ENCODE data around the gene GPR160. TPM values are rescaled to one million over a fixed set of nuclear protein-coding genes. Genes with fewer than 3 reads are reported as not detected.

Gene GPR160
- total and polyA plus RNA-seq, 2 donors (not counting 1 experiment from before 2014, with no cell fraction given) = 0.50 to 0.58 TPM

DNA sequence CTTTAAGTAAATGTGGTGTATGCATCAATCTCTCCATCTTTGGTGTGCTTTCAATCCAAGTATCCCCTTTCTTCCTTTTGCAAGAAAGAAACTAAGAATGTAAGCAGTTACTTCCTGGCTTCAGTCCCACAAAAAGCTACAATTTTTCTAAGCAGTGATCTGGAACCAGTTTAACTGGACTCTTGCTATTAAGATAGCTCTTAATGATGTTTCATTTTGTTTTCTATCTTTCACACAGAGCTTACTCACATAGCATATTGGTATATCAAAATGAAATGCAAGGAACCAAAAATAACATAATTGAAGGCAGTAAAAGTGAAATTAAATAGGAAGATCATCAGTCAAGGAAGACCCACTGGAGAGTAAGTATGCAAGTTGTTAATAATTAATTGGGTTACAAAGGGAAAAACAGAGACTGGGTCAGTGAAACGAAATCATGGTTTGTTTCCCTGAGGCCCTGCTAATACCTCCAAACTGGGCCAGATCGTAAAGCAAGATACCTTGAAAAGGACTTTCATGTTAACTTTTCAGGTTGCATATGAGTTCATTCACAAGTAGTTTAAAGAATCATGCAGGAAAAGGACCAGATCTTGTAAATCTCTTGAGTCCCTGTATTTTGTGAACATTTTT lies 41.9 kb downstream of the GPR160 start:
- peak in 1 of 2 donors; percentile 9 for DNase-seq (ENCODE audit: low read depth in 2 of 2)
- no peak overlapping the region for H3K27ac ChIP-seq (ENCODE audit: insufficient read depth, low read length)
- H3K4me1 ChIP-seq (ENCODE audit: control insufficient read depth, extremely low read depth, insufficient read depth, low read length) = no peaks in the 10 kb centered on the region
- no peak overlapping the region for H3K9ac ChIP-seq (ENCODE audit: insufficient read depth, low read length)
- TF ChIP-seq EZH2 (IDR thresholded peaks at IDR 0.05; ENCODE audit: low read length, missing control alignments) = no peak
- H3K4me3 ChIP-seq (replicated peaks in 1 of 4; ENCODE audit: control extremely low read depth in 1 of 4, insufficient read depth in 1 of 4, low read depth in 3 of 4, low read length in 4 of 4) = no peak overlapping the region
- H2AFZ ChIP-seq (ENCODE audit: low read length) = no peak overlapping the region
- H3K4me2 ChIP-seq (ENCODE audit: extremely low read depth, insufficient read depth, low read length) = no peak overlapping the region
- no peaks in the 10 kb centered on the region for H3K9me3 ChIP-seq (ENCODE audit: control insufficient read depth, insufficient read depth, low read depth, low read length)
- no peaks in the 10 kb centered on the region for H3K27me3 ChIP-seq (ENCODE audit: control insufficient read depth, insufficient read depth, low read length)
- H3K79me2 ChIP-seq (ENCODE audit: control insufficient read depth, insufficient read depth, low read length) = no peaks in the 10 kb centered on the region
- no peaks in the 10 kb centered on the region for H3K36me3 ChIP-seq (ENCODE audit: control insufficient read depth, insufficient read depth, low read length)
- H4K20me1 ChIP-seq (ENCODE audit: control insufficient read depth, extremely low read depth, insufficient read depth, low read length) = no peaks in the 10 kb centered on the region

DNA sequence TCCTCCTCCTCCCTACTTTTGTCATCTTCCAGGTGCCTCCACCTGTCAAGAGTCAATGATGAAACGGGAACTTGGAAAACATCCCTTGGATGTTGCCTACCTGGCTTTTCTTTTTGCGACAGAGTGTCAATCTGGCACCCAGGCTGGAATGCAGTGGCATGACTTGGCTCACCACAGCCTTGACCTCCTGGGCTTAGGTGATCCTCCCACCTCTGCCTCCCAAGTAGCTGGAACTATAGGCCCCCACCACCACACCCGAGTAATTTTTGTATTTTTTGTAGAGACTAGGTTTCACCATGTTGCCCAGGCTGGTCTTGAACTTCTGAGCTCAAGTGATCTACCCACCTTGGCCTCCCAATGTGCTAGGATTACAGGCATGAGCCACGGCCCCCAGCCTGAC lies 42.8 kb downstream of the GPR160 start:
- H3K79me2 ChIP-seq (ENCODE audit: control insufficient read depth, insufficient read depth, low read length) = no peaks in the 10 kb centered on the region
- no peak for DNase-seq (ENCODE audit: low read depth in 2 of 2)
- no peaks in the 10 kb centered on the region for H3K27me3 ChIP-seq (ENCODE audit: control insufficient read depth, insufficient read depth, low read length)
- H3K4me3 ChIP-seq (replicated peaks in 1 of 4; ENCODE audit: control extremely low read depth in 1 of 4, insufficient read depth in 1 of 4, low read depth in 3 of 4, low read length in 4 of 4) = no peak overlapping the region
- no peaks in the 10 kb centered on the region for H3K9me3 ChIP-seq (ENCODE audit: control insufficient read depth, insufficient read depth, low read depth, low read length)
- H3K27ac ChIP-seq (ENCODE audit: insufficient read depth, low read length) = no peak overlapping the region
- no peaks in the 10 kb centered on the region for H3K36me3 ChIP-seq (ENCODE audit: control insufficient read depth, insufficient read depth, low read length)
- no peak overlapping the region for H3K9ac ChIP-seq (ENCODE audit: insufficient read depth, low read length)
- H3K4me1 ChIP-seq (ENCODE audit: control insufficient read depth, extremely low read depth, insufficient read depth, low read length) = no peaks in the 10 kb centered on the region
- TF ChIP-seq, protein P1, sequence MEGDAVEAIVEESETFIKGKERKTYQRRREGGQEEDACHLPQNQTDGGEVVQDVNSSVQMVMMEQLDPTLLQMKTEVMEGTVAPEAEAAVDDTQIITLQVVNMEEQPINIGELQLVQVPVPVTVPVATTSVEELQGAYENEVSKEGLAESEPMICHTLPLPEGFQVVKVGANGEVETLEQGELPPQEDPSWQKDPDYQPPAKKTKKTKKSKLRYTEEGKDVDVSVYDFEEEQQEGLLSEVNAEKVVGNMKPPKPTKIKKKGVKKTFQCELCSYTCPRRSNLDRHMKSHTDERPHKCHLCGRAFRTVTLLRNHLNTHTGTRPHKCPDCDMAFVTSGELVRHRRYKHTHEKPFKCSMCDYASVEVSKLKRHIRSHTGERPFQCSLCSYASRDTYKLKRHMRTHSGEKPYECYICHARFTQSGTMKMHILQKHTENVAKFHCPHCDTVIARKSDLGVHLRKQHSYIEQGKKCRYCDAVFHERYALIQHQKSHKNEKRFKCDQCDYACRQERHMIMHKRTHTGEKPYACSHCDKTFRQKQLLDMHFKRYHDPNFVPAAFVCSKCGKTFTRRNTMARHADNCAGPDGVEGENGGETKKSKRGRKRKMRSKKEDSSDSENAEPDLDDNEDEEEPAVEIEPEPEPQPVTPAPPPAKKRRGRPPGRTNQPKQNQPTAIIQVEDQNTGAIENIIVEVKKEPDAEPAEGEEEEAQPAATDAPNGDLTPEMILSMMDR (conservative IDR thresholded peaks at IDR 0.05 in 1 of 2, IDR thresholded peaks at IDR 0.05 in 1 of 2; ENCODE audit: low read depth in 1 of 2, low read length in 2 of 2) = no peak
- TF ChIP-seq EZH2 (IDR thresholded peaks at IDR 0.05; ENCODE audit: low read length, missing control alignments) = no peak
- H2AFZ ChIP-seq (ENCODE audit: low read length) = no peak overlapping the region
- H4K20me1 ChIP-seq (ENCODE audit: control insufficient read depth, extremely low read depth, insufficient read depth, low read length) = no peaks in the 10 kb centered on the region
- H3K4me2 ChIP-seq (ENCODE audit: extremely low read depth, insufficient read depth, low read length) = no peak overlapping the region

- Histone ChIP-seq H4K20me1 (ENCODE audit: control insufficient read depth, extremely low read depth, insufficient read depth, low read length) (no peaks in the 10 kb centered on the region), H3K9ac (ENCODE audit: insufficient read depth, low read length) (no peak overlapping the region), H3K4me1 (ENCODE audit: control insufficient read depth, extremely low read depth, insufficient read depth, low read length) (no peaks in the 10 kb centered on the region), H2AFZ (ENCODE audit: low read length) (no peak overlapping the region), H3K4me2 (ENCODE audit: extremely low read depth, insufficient read depth, low read length) (no peak overlapping the region), H3K27ac (ENCODE audit: insufficient read depth, low read length) (no peak overlapping the region), H3K9me3 (ENCODE audit: control insufficient read depth, insufficient read depth, low read depth, low read length) (no peaks in the 10 kb centered on the region), H3K79me2 (ENCODE audit: control insufficient read depth, insufficient read depth, low read length) (no peaks in the 10 kb centered on the region), H3K4me3 (replicated peaks in 1 of 4; ENCODE audit: control extremely low read depth in 1 of 4, insufficient read depth in 1 of 4, low read depth in 3 of 4, low read length in 4 of 4) (no peak overlapping the region), H3K36me3 (ENCODE audit: control insufficient read depth, insufficient read depth, low read length) (no peaks in the 10 kb centered on the region), H3K27me3 (ENCODE audit: control insufficient read depth, insufficient read depth, low read length) (no peaks in the 10 kb centered on the region)
- DNase-seq (ENCODE audit: low read depth in 2 of 2) = peak; percentile 59 to 85
- TF ChIP-seq, protein P1 (conservative IDR thresholded peaks at IDR 0.05 in 1 of 2, IDR thresholded peaks at IDR 0.05 in 1 of 2; ENCODE audit: low read depth in 1 of 2, low read length in 2 of 2) = no peak
Observed at GRCh38 chr3:170081079-170081741, 43.4 kb downstream of the GPR160 start.
